Heart left ventricle (tissue), 16 donors: ENCODE data around the gene BMP5. TPM values are rescaled to one million over a fixed set of nuclear protein-coding genes. Genes with fewer than 3 reads are reported as not detected.

Experiments
- ATAC-seq, 4 donors: fragments of 200-7000 bp; cut with Tn5 transposase; one replicate each; pipeline ENCODE4 v1.9.1; 2020 to 2022; ENCODE audit warnings: moderate library complexity in 4 of 4, mild to moderate bottlenecking in 3 of 4, moderate number of reproducible peaks in 1 of 4
- DNase-seq, 5 donors: peaks; one replicate each; pipeline ENCODE4 v3.0.0-alpha.2; 2020
- H3K27ac ChIP-seq, 12 donors: fragments of 200-600 bp; sonication (generic) in 4 of 12; one replicate each; pipeline versions ENCODE4 v1.5.0 to v1.8.0; 2016 to 2022; ENCODE audit warnings: mild to moderate bottlenecking in 2 of 12
- H3K27me3 ChIP-seq, 9 donors: fragments of 200-600 bp; sonication (generic) in 2 of 9; one replicate each; pipeline versions ENCODE4 v1.5.1 to v1.8.0; 2016 to 2022; ENCODE audit warnings: mild to moderate bottlenecking in 3 of 9
- H3K36me3 ChIP-seq, 9 donors: fragments of 200-600 bp; sonication (generic) in 2 of 9; one replicate each; pipeline versions ENCODE4 v1.5.0 to v1.8.0; 2018 to 2022; ENCODE audit warnings: mild to moderate bottlenecking in 2 of 9
- H3K4me1 ChIP-seq, 12 donors: fragments of 200-600 bp; sonication (generic) in 4 of 12; one replicate each; pipeline versions ENCODE4 v1.5.0 to v1.8.0; 2016 to 2022; ENCODE audit warnings: mild to moderate bottlenecking in 3 of 12
- H3K4me3 ChIP-seq, 12 donors: fragments of 200-600 bp; sonication (generic) in 4 of 12; one replicate each; pipeline versions ENCODE4 v1.5.0 to v1.8.0; 2017 to 2022; ENCODE audit warnings: mild to moderate bottlenecking in 9 of 12, moderate library complexity in 4 of 12
- H3K9me3 ChIP-seq, 12 donors: fragments of 200-600 bp; sonication (generic) in 4 of 12; one replicate each; pipeline versions ENCODE4 v1.5.0 to v1.8.0; 2016 to 2022; ENCODE audit warnings: mild to moderate bottlenecking in 1 of 12
- POLR2A ChIP-seq, 2 donors: fragments of 450-650 bp; IDR thresholded peaks; one replicate each; pipeline ENCODE4 v1.6.1; 2017; ENCODE audit warnings: antibody characterized with exemption in 2 of 2, mild to moderate bottlenecking in 2 of 2, moderate library complexity in 2 of 2
- WGBS, 4 donors: extraction: QIAGEN DNeasy Blood & Tissue Kit in 2 of 4; methylation state at CpG; one replicate each; pipeline versions ENCODE4 v1.1.5 to v1.1.7; 2013 to 2018; 5-methylcytosine and 5-hydroxymethylcytosine counted together
- intact Hi-C, 10 donors: fragments of 100-400 bp; cut with DNase I; formaldehyde crosslinking; loops; one replicate each; pipeline versions ENCODE4 v1.11.1 to v1.14.2; 2022
- polyA plus RNA-seq, 2 donors: library from polyadenylated mRNA; stranded (reverse); fragments of 200-250 nt; gene quantifications; one replicate each; pipeline ENCODE4 v1.2.3, GENCODE V29; 2013
- total RNA-seq, 9 donors: library from RNA; depleted of rRNA in 2 of 9; stranded (reverse); fragments of >200 nt in 2 of 9; fragmentation: NEBNext Ultra II Directional in 3 of 9; extraction: Animal tissue kit (Norgen Biotek cat#: 25700) in 3 of 9; gene quantifications; one replicate each; pipeline versions ENCODE4 v1.1.0 to v1.2.4, GENCODE V29; 2016 to 2023
- TF ChIP-seq, protein P1 (sequence below), 12 donors: fragments of 200-600 bp; sonication (generic) in 4 of 12; IDR thresholded peaks; one replicate each; pipeline versions ENCODE4 v1.5.0 to v1.8.0; 2018 to 2022; ENCODE audit warnings: antibody characterized with exemption in 12 of 12, mild to moderate bottlenecking in 5 of 12
- donor health status: ischemic (EF 13 %, LVEDD 7.1; RV severe dilation, severe dysfunction).
- donor health status: healthy with polysubstance abuse.
- donor health status: DM: no; HTN: yes; CAD: no.
- donor health status: DM: no; HTN: no; CAD: no.
- donor health status: ischemic (EF 25% LVEDD 6.9; RV normal size, moderate dysfunction).
- donor health status: ischemic (EF 25% LVEDD 5.7; RV mildly dilated, moderate dysfunction).
- donor health status: healthy.
- donor health status: DM: yes; HTN: yes; CAD: no.
- donor health status: ischemic (EF 35%, LVEDD 5.7; RV mildly dilated, moderate dysfunction).
- donor health status: nonischemic (EF 11% LVEDD 7.7; RV severe dilation, severe dysfunction).
- donor health status: DM: yes; HTN: yes; CAD: no.
- donor health status: PGD.
- donor health status: ischemic (EF 29% LVEDD 5.4; RV normal size, mild dysfunction).
- donor health status: nonischemic (EF 23%, LVEDD 6.1; RV moderate dilation, normal function).

The BMP5 gene
- total and polyA plus RNA-seq, 11 donors, result 0.86 to 5.8 (median 2.2) TPM

DNA sequence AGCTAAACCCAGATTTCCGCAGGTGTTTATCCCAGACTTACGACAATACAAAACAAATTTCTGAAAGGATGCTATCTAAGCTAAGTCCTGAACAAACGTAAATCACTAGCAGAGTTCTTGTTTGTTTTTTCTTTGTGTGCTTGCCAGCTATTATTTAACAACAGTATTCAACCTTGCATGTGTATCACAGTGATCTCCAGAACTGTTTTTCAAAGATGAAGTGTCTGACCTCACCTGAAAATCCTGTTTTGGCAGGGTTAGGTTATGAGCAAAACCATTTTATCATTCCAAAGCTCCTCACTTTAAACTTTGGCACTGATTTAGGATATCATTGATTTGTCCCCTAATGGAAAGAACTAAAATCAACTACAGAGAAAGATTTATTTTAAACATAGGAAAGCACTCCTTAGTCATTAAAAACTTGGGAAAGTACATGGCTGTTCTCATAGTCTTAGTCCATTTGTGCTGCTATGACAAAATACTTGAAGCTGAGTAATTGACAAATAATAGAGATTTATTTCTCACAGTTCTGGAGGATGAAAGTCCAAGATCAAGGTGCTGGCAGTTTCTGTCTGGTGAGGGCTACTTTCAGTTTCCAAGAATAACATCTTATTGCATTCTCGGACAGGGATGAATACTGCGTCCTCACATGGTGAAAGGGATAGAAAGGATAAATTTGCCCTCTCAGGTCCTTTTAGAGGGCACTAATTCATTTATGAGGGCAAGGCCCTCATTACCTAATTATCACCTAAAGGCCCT lies 20.8 kb upstream of the BMP5 start:
- Histone ChIP-seq H3K36me3 (no peaks in the 10 kb centered on the region), H3K27me3 (no peaks in the 10 kb centered on the region), H3K4me1 (no peaks in the 10 kb centered on the region), H3K27ac (no peak overlapping the region), H3K9me3 (no peaks in the 10 kb centered on the region), H3K4me3 (no peak overlapping the region)
- ATAC-seq (no peak), DNase-seq (no peak)
- intact Hi-C loops, result loop anchor here in 1 of 10 donors (10.0 kb wide), 1 partner anchor 49 kb away; no protein-coding TSS in a partner anchor
- WGBS, 4 donors, result 69 to 84% (median 73%) methylated on average over 5 of the region's 5 CpGs
- TF ChIP-seq, protein P1, sequence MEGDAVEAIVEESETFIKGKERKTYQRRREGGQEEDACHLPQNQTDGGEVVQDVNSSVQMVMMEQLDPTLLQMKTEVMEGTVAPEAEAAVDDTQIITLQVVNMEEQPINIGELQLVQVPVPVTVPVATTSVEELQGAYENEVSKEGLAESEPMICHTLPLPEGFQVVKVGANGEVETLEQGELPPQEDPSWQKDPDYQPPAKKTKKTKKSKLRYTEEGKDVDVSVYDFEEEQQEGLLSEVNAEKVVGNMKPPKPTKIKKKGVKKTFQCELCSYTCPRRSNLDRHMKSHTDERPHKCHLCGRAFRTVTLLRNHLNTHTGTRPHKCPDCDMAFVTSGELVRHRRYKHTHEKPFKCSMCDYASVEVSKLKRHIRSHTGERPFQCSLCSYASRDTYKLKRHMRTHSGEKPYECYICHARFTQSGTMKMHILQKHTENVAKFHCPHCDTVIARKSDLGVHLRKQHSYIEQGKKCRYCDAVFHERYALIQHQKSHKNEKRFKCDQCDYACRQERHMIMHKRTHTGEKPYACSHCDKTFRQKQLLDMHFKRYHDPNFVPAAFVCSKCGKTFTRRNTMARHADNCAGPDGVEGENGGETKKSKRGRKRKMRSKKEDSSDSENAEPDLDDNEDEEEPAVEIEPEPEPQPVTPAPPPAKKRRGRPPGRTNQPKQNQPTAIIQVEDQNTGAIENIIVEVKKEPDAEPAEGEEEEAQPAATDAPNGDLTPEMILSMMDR (IDR thresholded peaks at IDR 0.05), result no peak
- TF ChIP-seq POLR2A (IDR thresholded peaks at IDR 0.05), result no peak

DNA sequence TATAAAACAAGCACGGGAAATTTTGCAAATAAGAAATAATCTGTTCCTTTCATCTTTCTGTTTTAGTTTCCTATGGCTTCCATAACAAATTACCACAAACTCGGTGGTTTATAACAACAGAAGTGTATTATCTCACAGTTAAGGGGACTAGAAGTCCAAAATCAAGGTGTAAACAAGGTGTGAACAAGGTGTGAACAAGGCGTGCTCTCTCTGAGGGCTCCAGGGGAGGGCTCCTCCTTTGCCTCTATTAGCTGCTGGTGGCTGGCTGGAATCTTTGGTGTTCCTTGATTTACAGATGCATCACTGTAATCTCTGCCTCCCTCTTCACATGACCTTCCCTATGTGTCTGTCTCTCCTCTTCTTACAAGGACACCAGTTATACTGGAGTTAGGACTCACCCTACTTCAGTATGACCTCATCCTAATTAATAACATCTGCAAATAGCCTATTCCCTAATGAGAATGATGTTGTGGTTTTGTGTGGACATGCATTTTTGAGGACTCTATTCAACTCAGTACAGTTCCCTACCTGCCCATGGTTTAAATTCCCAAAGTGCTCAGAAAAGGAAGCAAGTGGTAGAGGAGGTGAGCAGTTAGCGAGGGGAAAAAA lies 17.5 kb upstream of the BMP5 start:
- Histone ChIP-seq H3K4me3 (no peak overlapping the region), H3K27me3 (no peaks in the 10 kb centered on the region), H3K27ac (no peak overlapping the region), H3K36me3 (no peaks in the 10 kb centered on the region), H3K4me1 (no peaks in the 10 kb centered on the region), H3K9me3 (peaks cover 0 to 3% (median 0%) of the 10 kb centered on the region in 12 donors)
- no peak for TF ChIP-seq POLR2A (IDR thresholded peaks at IDR 0.05)
- TF ChIP-seq, protein P1 (IDR thresholded peaks at IDR 0.05), result no peak
- no peak for ATAC-seq
- 72 to 81% (median 72%) methylated on average over 4 of the region's 4 CpGs for WGBS, 4 donors
- DNase-seq, result no peak
- intact Hi-C loops, result loop anchor here in 1 of 10 donors (10.0 kb wide), 1 partner anchor 52 kb away; no protein-coding TSS in a partner anchor

DNA sequence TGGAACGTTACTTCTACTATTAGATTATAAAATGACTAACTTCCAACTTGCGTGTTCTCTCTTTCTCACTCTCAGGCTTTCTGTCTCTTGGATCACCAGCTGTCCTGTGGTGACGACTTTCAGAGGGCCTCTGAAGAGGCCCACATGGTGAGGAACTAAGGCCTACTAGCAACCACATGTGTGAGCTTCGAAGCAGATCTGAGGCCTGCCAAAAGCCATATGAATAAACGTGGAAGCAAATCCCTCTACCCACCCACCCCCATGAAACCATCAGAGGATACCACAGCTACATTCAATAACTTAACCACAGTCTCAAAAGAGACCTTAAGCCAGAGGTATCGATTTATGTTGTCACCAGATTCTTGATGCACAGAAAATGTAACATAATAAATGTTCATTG lies 13.5 kb upstream of the BMP5 start:
- Histone ChIP-seq H3K27ac (no peak overlapping the region), H3K4me3 (no peak overlapping the region), H3K27me3 (no peaks in the 10 kb centered on the region), H3K9me3 (peaks cover 0 to 3% (median 0%) of the 10 kb centered on the region in 12 donors), H3K36me3 (no peaks in the 10 kb centered on the region), H3K4me1 (peaks cover 0 to 3% (median 0%) of the 10 kb centered on the region in 12 donors)
- no peak for TF ChIP-seq POLR2A (IDR thresholded peaks at IDR 0.05)
- TF ChIP-seq, protein P1 (IDR thresholded peaks at IDR 0.05), result no peak
- intact Hi-C loops, result loop anchor here (5.0 to 10.0 kb wide), 5 partner anchors 272 to 612 kb away; no protein-coding TSS in a partner anchor
- ATAC-seq (no peak), DNase-seq (no peak)
- WGBS, 4 donors, result 78 to 89% (median 80%) methylated on average over 6 of the region's 6 CpGs

DNA sequence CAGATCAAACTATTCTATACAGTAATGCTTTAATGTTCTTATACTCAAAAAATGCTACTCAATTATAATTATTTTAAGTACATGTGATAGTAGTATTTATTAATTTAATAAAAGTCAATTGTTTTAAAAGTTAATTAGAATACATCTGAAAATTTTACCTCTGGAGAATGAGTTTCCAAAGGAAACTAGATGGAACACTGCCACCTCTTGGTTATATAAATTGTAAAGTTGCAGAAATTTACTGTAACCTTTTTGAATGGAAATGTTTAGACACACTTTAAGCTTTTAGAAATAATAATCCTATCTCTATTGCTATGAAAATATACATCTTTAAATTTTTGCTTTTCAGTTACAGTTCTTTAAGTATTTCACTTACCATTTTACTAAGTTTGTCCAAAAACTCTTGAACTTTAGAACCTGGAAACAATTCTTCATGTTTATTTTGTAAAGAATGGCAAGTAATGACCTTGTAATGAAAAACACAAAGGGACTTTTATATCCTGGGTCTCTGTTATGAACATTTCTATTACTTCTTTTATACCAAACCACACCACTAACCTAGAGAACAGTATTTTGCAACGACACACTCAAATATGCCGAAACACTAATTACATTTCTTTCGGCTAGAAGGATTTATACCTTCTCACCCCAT lies 10.9 kb upstream of the BMP5 start:
- H3K27me3 ChIP-seq, result no peaks in the 10 kb centered on the region
- H3K4me3 ChIP-seq, result no peak overlapping the region
- intact Hi-C loops, result loop anchor here (2.0 to 10.0 kb wide), 8 partner anchors 269 to 609 kb away; no protein-coding TSS in a partner anchor
- WGBS, 4 donors, result 89 to 94% (median 93%) methylated on average over 3 of the region's 3 CpGs
- H3K4me1 ChIP-seq, result peaks cover 0 to 5% (median 0%) of the 10 kb centered on the region in 12 donors
- no peak for ATAC-seq
- TF ChIP-seq, protein P1 (IDR thresholded peaks at IDR 0.05), result peak in 11 of 12 donors; percentile 19 to 61 (median 40)
- TF ChIP-seq POLR2A (IDR thresholded peaks at IDR 0.05), result no peak
- DNase-seq, result no peak
- H3K9me3 ChIP-seq, result peaks cover 0 to 3% (median 0%) of the 10 kb centered on the region in 12 donors
- no peak overlapping the region for H3K27ac ChIP-seq
- no peaks in the 10 kb centered on the region for H3K36me3 ChIP-seq
